DOHH2 (cell line): Measurements from ENCODE around the gene ISLR.

Source experiments
- H3F3A ChIP-seq: fragments of 200-600 bp; sonication (generic), shearing (Covaris generic); 2 replicates; pipeline ENCODE4 v1.6.0; 2016; ENCODE audit warnings: antibody characterized with exemption, mild to moderate bottlenecking; ENCODE audit not compliant: control insufficient read depth, insufficient read depth
- H3K27ac ChIP-seq: fragments of 200-600 bp; sonication (generic); 2 replicates; pipeline ENCODE4 v1.5.1; 2014; ENCODE audit warnings: low read depth, mild to moderate bottlenecking, low read length, moderate library complexity
- H3K27me3 ChIP-seq: fragments of 200-600 bp; sonication (generic); 2 replicates; pipeline ENCODE4 v1.6.1; 2014; ENCODE audit warnings: mild to moderate bottlenecking, low read length, mixed read lengths; ENCODE audit not compliant: control insufficient read depth
- H3K36me3 ChIP-seq: fragments of 200-600 bp; sonication (generic); 2 replicates; pipeline ENCODE4 v1.6.1; 2014; ENCODE audit warnings: mild to moderate bottlenecking, low read length, moderate library complexity, mixed read lengths; ENCODE audit not compliant: control insufficient read depth
- H3K4me1 ChIP-seq: fragments of 200-600 bp; sonication (generic); 2 replicates; pipeline ENCODE4 v1.6.1; 2014; ENCODE audit warnings: mild to moderate bottlenecking, low read length, mixed read lengths; ENCODE audit not compliant: control insufficient read depth
- H3K4me2 ChIP-seq: fragments of 200-600 bp; sonication (generic); 2 replicates; pipeline ENCODE4 v1.6.0; 2014; ENCODE audit warnings: mild to moderate bottlenecking, low read length, moderate library complexity
- H3K4me3 ChIP-seq: fragments of 200-600 bp; sonication (generic); 2 replicates; pipeline ENCODE4 v1.5.1; 2014; ENCODE audit warnings: mild to moderate bottlenecking, low read length, mixed read lengths
- H3K79me2 ChIP-seq: fragments of 200-600 bp; sonication (generic); 2 replicates; pipeline ENCODE4 v1.6.1; 2014; ENCODE audit warnings: mild to moderate bottlenecking, low read length, mixed read lengths; ENCODE audit not compliant: control insufficient read depth
- H3K9me2 ChIP-seq: fragments of 200-600 bp; sonication (generic); replicated peaks from 2 replicates; pipeline ENCODE4 v1.6.1; 2014; ENCODE audit warnings: mild to moderate bottlenecking, low read length, mixed read lengths; ENCODE audit not compliant: control insufficient read depth
- H3K9me3 ChIP-seq: fragments of 200-600 bp; sonication (generic); 2 replicates; pipeline ENCODE4 v1.6.1; 2014; ENCODE audit warnings: antibody characterized with exemption, low read length, mixed read lengths; ENCODE audit not compliant: control insufficient read depth, insufficient read depth
- H4K20me1 ChIP-seq: fragments of 200-600 bp; sonication (generic); 2 replicates; pipeline ENCODE4 v1.6.0; 2014; ENCODE audit warnings: low read depth, mild to moderate bottlenecking, antibody characterized with exemption, low read length, moderate library complexity; ENCODE audit not compliant: control insufficient read depth, insufficient read depth
- EZH2phosphoT487 ChIP-seq: fragments of 200-600 bp; sonication (generic); IDR thresholded peaks from 2 replicates; pipeline ENCODE4 v1.6.1; 2017; ENCODE audit warnings: borderline replicate concordance, mild to moderate bottlenecking, antibody characterized with exemption, low read length, moderate library complexity, mixed read lengths
- TF ChIP-seq, protein P1 (sequence below): fragments of 200-600 bp; sonication (generic); IDR thresholded peaks from one replicate; pipeline ENCODE4 v1.5.1; 2014; ENCODE audit warnings: antibody characterized with exemption, mild to moderate bottlenecking, low read depth, low read length; ENCODE audit not compliant: poor library complexity, severe bottlenecking

Gene ISLR

DNA sequence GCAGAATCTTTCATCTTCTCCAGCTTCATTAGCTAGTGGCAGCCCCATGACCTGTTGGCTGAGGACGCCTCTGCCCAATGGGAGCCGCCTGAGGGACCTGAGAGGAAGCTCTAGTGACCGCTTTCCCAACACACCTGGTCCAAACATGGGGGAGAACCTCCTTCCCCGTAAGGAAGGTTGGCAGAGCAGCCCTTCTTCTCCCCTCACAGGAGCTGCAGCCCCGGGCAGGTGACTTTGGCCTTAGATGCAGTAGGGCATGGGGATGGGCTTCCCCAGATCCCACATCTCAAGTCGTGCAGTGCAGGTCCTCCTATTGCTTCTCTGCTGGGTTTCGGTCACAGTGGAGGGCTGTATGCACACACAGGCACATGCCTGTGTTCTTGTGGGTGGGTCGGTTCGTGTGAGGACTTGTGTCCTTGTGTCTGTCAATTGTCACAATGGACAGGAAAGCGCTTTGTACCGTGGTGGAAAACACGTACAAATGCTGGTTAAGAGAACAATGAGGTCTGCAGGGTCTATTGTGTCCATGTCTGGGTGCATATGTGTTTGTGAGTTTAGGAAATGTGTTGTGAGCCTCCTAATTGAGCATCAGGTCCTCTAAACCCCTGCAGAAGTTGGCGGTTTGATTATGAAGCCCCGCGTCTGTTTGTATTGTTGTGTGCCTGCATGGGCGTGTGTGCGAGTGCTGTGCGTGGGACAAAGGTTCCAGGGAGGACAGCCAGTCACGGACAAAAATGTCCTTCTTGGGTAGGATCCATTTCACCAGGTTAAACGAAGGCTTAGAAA is 41.7 kb upstream of the ISLR start:
- Histone ChIP-seq H3K36me3 (no peaks in the 10 kb centered on the region), H3K27ac (no peak overlapping the region), H3K9me2 (no peaks in the 10 kb centered on the region), H3K79me2 (no peaks in the 10 kb centered on the region), H3K27me3 (peaks cover 18% of the 10 kb centered on the region), H3K4me3 (no peak overlapping the region), H3K4me2 (no peak overlapping the region), H3K9me3 (no peaks in the 10 kb centered on the region), H4K20me1 (no peaks in the 10 kb centered on the region; the same call in 1 of the 2 replicates), H3F3A (no peaks in the 10 kb centered on the region), H3K4me1 (no peaks in the 10 kb centered on the region)
- TF ChIP-seq EZH2phosphoT487: no peak
- TF ChIP-seq, protein P1, sequence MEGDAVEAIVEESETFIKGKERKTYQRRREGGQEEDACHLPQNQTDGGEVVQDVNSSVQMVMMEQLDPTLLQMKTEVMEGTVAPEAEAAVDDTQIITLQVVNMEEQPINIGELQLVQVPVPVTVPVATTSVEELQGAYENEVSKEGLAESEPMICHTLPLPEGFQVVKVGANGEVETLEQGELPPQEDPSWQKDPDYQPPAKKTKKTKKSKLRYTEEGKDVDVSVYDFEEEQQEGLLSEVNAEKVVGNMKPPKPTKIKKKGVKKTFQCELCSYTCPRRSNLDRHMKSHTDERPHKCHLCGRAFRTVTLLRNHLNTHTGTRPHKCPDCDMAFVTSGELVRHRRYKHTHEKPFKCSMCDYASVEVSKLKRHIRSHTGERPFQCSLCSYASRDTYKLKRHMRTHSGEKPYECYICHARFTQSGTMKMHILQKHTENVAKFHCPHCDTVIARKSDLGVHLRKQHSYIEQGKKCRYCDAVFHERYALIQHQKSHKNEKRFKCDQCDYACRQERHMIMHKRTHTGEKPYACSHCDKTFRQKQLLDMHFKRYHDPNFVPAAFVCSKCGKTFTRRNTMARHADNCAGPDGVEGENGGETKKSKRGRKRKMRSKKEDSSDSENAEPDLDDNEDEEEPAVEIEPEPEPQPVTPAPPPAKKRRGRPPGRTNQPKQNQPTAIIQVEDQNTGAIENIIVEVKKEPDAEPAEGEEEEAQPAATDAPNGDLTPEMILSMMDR: no peak

DNA sequence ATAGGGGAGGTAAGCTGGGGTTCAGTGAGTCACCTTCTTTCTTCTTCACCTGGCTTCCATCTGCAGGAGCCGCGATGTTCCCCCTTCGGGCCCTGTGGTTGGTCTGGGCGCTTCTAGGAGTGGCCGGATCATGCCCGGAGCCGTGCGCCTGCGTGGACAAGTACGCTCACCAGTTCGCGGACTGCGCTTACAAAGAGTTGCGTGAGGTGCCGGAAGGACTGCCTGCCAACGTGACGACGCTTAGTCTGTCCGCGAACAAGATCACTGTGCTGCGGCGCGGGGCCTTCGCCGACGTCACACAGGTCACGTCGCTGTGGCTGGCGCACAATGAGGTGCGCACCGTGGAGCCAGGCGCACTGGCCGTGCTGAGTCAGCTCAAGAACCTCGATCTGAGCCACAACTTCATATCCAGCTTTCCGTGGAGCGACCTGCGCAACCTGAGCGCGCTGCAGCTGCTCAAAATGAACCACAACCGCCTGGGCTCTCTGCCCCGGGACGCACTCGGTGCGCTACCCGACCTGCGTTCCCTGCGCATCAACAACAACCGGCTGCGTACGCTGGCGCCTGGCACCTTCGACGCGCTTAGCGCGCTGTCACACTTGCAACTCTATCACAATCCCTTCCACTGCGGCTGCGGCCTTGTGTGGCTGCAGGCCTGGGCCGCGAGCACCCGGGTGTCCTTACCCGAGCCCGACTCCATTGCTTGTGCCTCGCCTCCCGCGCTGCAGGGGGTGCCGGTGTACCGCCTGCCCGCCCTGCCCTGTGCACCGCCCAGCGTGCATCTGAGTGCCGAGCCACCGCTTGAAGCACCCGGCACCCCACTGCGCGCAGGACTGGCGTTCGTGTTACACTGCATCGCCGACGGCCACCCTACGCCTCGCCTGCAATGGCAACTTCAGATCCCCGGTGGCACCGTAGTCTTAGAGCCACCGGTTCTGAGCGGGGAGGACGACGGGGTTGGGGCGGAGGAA is 40.5 kb upstream of the ISLR start:
- H3K27me3 ChIP-seq: peaks cover 14% of the 10 kb centered on the region
- no peaks in the 10 kb centered on the region for H3K9me2 ChIP-seq
- no peaks in the 10 kb centered on the region for H4K20me1 ChIP-seq
- no peaks in the 10 kb centered on the region for H3K36me3 ChIP-seq
- no peak overlapping the region for H3K4me3 ChIP-seq
- no peaks in the 10 kb centered on the region for H3K79me2 ChIP-seq
- no peaks in the 10 kb centered on the region for H3K9me3 ChIP-seq
- no peak for TF ChIP-seq EZH2phosphoT487
- TF ChIP-seq, protein P1: no peak
- H3K27ac ChIP-seq: no peak overlapping the region
- H3K4me1 ChIP-seq: no peaks in the 10 kb centered on the region
- H3K4me2 ChIP-seq: no peak overlapping the region
- H3F3A ChIP-seq: no peaks in the 10 kb centered on the region

DNA sequence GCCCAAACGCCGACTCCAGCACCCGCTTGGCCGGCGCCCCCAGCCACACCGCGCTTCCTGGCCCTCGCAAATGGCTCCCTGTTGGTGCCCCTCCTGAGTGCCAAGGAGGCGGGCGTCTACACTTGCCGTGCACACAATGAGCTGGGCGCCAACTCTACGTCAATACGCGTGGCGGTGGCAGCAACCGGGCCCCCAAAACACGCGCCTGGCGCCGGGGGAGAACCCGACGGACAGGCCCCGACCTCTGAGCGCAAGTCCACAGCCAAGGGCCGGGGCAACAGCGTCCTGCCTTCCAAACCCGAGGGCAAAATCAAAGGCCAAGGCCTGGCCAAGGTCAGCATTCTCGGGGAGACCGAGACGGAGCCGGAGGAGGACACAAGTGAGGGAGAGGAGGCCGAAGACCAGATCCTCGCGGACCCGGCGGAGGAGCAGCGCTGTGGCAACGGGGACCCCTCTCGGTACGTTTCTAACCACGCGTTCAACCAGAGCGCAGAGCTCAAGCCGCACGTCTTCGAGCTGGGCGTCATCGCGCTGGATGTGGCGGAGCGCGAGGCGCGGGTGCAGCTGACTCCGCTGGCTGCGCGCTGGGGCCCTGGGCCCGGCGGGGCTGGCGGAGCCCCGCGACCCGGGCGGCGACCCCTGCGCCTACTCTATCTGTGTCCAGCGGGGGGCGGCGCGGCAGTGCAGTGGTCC is 39.7 kb upstream of the ISLR start:
- Histone ChIP-seq H3K9me3 (no peaks in the 10 kb centered on the region), H3F3A (no peaks in the 10 kb centered on the region), H3K36me3 (no peaks in the 10 kb centered on the region), H3K27ac (no peak overlapping the region), H3K79me2 (no peaks in the 10 kb centered on the region), H3K9me2 (no peaks in the 10 kb centered on the region), H3K4me3 (no peak overlapping the region), H4K20me1 (no peaks in the 10 kb centered on the region), H3K4me1 (no peaks in the 10 kb centered on the region), H3K4me2 (no peak overlapping the region), H3K27me3 (peaks cover 5% of the 10 kb centered on the region; the same call in 1 of the 2 replicates)
- TF ChIP-seq, protein P1: no peak
- no peak for TF ChIP-seq EZH2phosphoT487
